Prostate gland (tissue), 2 donors: Measurements from ENCODE around the gene SUMF2. TPM values are rescaled to one million over a fixed set of nuclear protein-coding genes. Genes with fewer than 3 reads are reported as not detected.
"Not testable (repeated sequence)": the region's sequence is repeated elsewhere in the genome, so short reads cannot be mapped to it uniquely, and the experiment has no call there.

ENCODE experiments used
- DNase-seq: peaks from one replicate; pipeline ENCODE4 v3.0.0-alpha.2; 2019; ENCODE audit warnings: low spot score
- H3K27ac ChIP-seq, 2 donors: fragments of 200-600 bp; sonication (generic); 2 replicates each; pipeline ENCODE4 v1.5.1; 2017 to 2019
- H3K27me3 ChIP-seq: fragments of 200-600 bp; sonication (generic); replicated peaks from 2 replicates; pipeline ENCODE4 v1.5.1; 2019; ENCODE audit not compliant: insufficient read depth
- H3K36me3 ChIP-seq, 2 donors: fragments of 200-600 bp; sonication (generic); 1 replicate in 1 of 2; 2 replicates in 1 of 2; pipeline versions ENCODE4 v1.5.1 to v1.8.1; 2017 to 2019
- H3K4me1 ChIP-seq: fragments of 200-600 bp; sonication (generic); replicated peaks from 2 replicates; pipeline ENCODE4 v1.5.1; 2019
- H3K4me3 ChIP-seq, 2 donors: fragments of 200-600 bp; sonication (generic); 2 replicates each; pipeline ENCODE4 v1.5.1; 2017 to 2019
- H3K9me3 ChIP-seq: fragments of 200-600 bp; sonication (generic); 2 replicates; pipeline ENCODE4 v1.5.1; 2017
- CTCF ChIP-seq, 4 experiments: fragments of 200-600 bp in 2 of 4; fragments of 450-650 bp in 2 of 4; sonication (generic) in 2 of 4; IDR thresholded peaks; 1 replicate in 3 of 4; 2 replicates in 1 of 4; pipeline ENCODE4 v1.5.1; 2016 to 2019; ENCODE audit warnings: antibody characterized with exemption in 4 of 4, mild to moderate bottlenecking in 2 of 4, moderate library complexity in 2 of 4
- POLR2A ChIP-seq: fragments of 450-650 bp; IDR thresholded peaks from one replicate; pipeline ENCODE4 v1.6.1; 2016; ENCODE audit warnings: antibody characterized with exemption, mild to moderate bottlenecking
- POLR2AphosphoS5 ChIP-seq: sonication (generic); formaldehyde crosslinking; IDR thresholded peaks from one replicate; pipeline ENCODE4 v1.6.1; 2017; ENCODE audit warnings: antibody characterized with exemption
- WGBS: methylation state at CpG from one replicate; pipeline ENCODE4 v1.1.5; 2018; 5-methylcytosine and 5-hydroxymethylcytosine counted together
- intact Hi-C: fragments of 100-400 bp; cut with DNase I; formaldehyde crosslinking; loops from one replicate; pipeline ENCODE4 v1.14.2; 2022
- total RNA-seq, 2 donors: library from RNA; depleted of rRNA; stranded (reverse); fragments of >200 nt; gene quantifications; one replicate each; pipeline ENCODE4 v1.1.0, GENCODE V29; 2016

Gene SUMF2
- total RNA-seq, 2 donors from 2014 or later: 152 to 210 TPM

- intact Hi-C loops: no loop called here
- 75% methylated on average over 1 of the region's 1 CpG for WGBS
- Histone ChIP-seq H3K4me1 (no peaks in the 10 kb centered on the region), H3K9me3 (no peaks in the 10 kb centered on the region), H3K27ac (no peak overlapping the region), H3K36me3 (no peaks in the 10 kb centered on the region), H3K4me3 (no peak overlapping the region), H3K27me3 (no peaks in the 10 kb centered on the region)
- TF ChIP-seq POLR2A: no peak
- TF ChIP-seq CTCF (IDR thresholded peaks at IDR 0.05): no peak
- TF ChIP-seq POLR2AphosphoS5: no peak
- DNase-seq: no peak
Observed at GRCh38 chr7:56110611-56111010, 46.5 kb downstream of the SUMF2 start.

- H3K27ac ChIP-seq, DNase-seq, intact Hi-C loops, H3K4me1 ChIP-seq, H3K36me3 ChIP-seq, H3K9me3 ChIP-seq, H3K27me3 ChIP-seq, H3K4me3 ChIP-seq: not testable (repeated sequence)
- 93% methylated on average over 3 of the region's 3 CpGs for WGBS
Observed at GRCh38 chr7:56112244-56112643, 48.2 kb downstream of the SUMF2 start.

GRCh38 chr7:56115852-56116538 lies 51.9 kb downstream of the SUMF2 start, which contains the start of gene NUPR2:
Gene NUPR2 (minus strand): TSS chr7:56116417. CDS start chr7:56116314, 103 bp downstream.
- Histone ChIP-seq H3K9me3 (no peaks in the 10 kb centered on the region), H3K27ac (peak within 1 kb of the TSS; percentile 19 to 47), H3K27me3 (no peaks in the 10 kb centered on the region), H3K4me3 (peak within 1 kb of the TSS; percentile 27 to 37), H3K4me1 (no peaks in the 10 kb centered on the region), H3K36me3 (no peaks in the 10 kb centered on the region)
- no peak for TF ChIP-seq POLR2A
- no peak for TF ChIP-seq CTCF (IDR thresholded peaks at IDR 0.05)
- no peak for TF ChIP-seq POLR2AphosphoS5
- peak; percentile 21 for DNase-seq
- intact Hi-C loops: no loop called here
- WGBS: 4% methylated on average over 41 of the region's 65 CpGs

GRCh38 chr7:56121440-56121839 lies 57.4 kb downstream of the SUMF2 start:
- H3K27ac ChIP-seq: no peak overlapping the region
- no peak for DNase-seq
- H3K4me1 ChIP-seq: no peaks in the 10 kb centered on the region
- 89% methylated on average over 6 of the region's 6 CpGs for WGBS
- intact Hi-C loops: no loop called here
- H3K27me3 ChIP-seq: no peaks in the 10 kb centered on the region
- H3K36me3 ChIP-seq: no peaks in the 10 kb centered on the region
- H3K9me3 ChIP-seq: no peaks in the 10 kb centered on the region
- no peak overlapping the region for H3K4me3 ChIP-seq
- TF ChIP-seq CTCF (IDR thresholded peaks at IDR 0.05): no peak
- TF ChIP-seq POLR2A: no peak
- TF ChIP-seq POLR2AphosphoS5: no peak

GRCh38 chr7:56124981-56125380 lies 60.9 kb downstream of the SUMF2 start:
- no peak for TF ChIP-seq POLR2AphosphoS5
- H3K27me3 ChIP-seq: no peaks in the 10 kb centered on the region
- no peak overlapping the region for H3K4me3 ChIP-seq
- no peak overlapping the region for H3K27ac ChIP-seq
- H3K4me1 ChIP-seq: no peaks in the 10 kb centered on the region
- H3K36me3 ChIP-seq: no peaks in the 10 kb centered on the region
- intact Hi-C loops: no loop called here
- DNase-seq: no peak
- WGBS: 58% methylated on average over 5 of the region's 6 CpGs
- H3K9me3 ChIP-seq: no peaks in the 10 kb centered on the region

GRCh38 chr7:56125831-56126230 lies 61.7 kb downstream of the SUMF2 start:
- Histone ChIP-seq H3K4me3 (no peak overlapping the region), H3K27me3 (no peaks in the 10 kb centered on the region)
- 74% methylated on average over 8 of the region's 8 CpGs for WGBS

More at GRCh38 chr7:56125831-56126230, 61.7 kb downstream of the SUMF2 start:
- Histone ChIP-seq H3K36me3 (no peaks in the 10 kb centered on the region), H3K27ac (no peak overlapping the region), H3K9me3 (no peaks in the 10 kb centered on the region), H3K4me1 (no peaks in the 10 kb centered on the region)
- no peak for DNase-seq
- intact Hi-C loops: no loop called here
- TF ChIP-seq CTCF (IDR thresholded peaks at IDR 0.05) (no peak), POLR2AphosphoS5 (no peak), POLR2A (no peak)
